Measurements from ENCODE around the gene SPN.

Gene SPN

DNA sequence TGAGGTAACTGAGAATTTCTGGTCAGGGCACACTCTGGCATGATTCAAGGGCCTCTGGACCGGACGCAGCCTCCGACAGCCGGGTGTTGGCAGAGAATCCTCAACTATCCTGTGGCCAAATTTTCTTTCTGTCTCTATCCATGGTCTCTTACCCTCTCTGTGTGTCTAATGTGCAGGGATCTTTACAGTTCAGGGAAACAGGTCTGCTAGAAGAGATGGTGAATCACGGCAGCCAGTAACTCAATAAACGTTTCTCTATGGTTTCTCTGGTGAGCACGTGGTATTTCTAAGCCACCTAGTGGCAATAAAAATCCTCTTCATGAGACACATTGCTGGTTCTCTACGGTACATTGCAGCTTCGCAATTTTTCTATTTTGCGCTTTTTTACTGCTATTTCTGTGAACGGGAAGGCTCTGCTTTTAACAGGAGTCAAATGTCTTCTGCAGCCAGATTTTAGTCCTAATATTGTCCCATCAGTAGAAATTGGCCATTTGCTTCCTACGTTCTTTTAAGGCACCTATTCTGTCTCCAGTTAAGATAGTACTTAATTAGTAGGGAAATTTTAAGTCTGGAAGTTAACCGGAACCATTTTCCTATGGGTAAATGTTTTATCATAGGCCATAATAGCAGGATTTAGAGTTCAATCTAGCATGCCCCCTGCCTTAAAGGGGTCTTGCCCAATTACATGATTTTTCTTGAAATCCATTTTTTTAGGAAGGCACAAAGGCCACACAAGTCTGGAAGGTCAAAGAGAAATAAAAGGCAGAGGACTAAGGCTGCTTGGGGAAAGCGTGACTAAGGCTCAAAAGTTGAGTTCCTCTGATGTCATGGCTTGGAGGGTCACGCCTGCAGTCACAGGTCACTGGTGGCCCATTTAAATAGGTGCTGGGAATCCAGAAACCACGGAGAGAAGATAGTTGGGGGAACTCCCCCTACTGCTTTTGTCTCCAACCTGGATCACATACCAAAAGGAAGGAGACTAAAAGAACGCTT, 47.5 kb downstream of the SPN start:
- DNase-seq (ENCODE audit: insufficient read length, low spot score) (no peak), FAIRE-seq (no peak)
- TF ChIP-seq, protein P1, sequence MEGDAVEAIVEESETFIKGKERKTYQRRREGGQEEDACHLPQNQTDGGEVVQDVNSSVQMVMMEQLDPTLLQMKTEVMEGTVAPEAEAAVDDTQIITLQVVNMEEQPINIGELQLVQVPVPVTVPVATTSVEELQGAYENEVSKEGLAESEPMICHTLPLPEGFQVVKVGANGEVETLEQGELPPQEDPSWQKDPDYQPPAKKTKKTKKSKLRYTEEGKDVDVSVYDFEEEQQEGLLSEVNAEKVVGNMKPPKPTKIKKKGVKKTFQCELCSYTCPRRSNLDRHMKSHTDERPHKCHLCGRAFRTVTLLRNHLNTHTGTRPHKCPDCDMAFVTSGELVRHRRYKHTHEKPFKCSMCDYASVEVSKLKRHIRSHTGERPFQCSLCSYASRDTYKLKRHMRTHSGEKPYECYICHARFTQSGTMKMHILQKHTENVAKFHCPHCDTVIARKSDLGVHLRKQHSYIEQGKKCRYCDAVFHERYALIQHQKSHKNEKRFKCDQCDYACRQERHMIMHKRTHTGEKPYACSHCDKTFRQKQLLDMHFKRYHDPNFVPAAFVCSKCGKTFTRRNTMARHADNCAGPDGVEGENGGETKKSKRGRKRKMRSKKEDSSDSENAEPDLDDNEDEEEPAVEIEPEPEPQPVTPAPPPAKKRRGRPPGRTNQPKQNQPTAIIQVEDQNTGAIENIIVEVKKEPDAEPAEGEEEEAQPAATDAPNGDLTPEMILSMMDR (IDR thresholded peaks at IDR 0.05; ENCODE audit: insufficient read depth, missing control alignments) = peak; percentile 38

DNA sequence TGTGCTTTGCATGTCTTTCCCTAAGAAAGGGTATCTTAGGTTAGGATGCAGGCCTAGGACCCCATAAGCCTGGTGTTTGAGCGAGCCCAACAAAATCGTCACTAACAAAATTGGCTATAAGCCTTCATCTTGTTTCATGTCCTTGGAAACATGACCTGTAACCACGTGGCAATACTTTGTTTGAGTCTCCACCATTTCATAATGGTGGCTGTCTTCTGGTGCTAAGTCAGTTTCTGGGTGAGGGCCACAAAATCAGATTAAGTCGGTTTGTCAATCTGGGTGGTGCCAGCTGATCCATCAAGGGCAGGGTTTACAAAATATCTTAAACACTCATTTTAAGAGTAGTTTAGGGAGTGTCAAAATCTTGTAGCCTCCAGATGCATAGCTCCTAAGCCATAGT, 49.8 kb downstream of the SPN start:
- FAIRE-seq (no peak), DNase-seq (ENCODE audit: insufficient read length, low spot score) (no peak)

DNA sequence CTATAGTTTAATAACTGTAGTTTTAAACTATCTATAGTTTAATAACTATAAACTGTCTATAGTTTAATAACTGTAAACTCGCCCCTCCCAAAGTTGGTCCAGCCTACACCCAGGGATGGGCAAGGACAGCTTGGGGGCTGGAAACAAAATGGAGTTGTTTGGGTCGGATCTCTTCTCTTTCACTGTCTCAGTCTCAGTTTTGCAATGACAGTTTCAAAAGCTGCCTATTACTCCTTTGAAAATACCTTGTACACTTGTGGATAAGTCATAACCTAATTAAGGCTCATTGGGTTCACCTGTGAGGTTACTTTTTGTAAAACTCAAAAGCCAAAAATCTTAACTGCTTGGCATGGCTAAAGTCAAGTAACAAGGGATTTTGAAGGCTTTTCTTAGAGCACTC, 51.3 kb downstream of the SPN start:
- DNase-seq (ENCODE audit: insufficient read length, low spot score) = no peak
- FAIRE-seq = no peak
- TF ChIP-seq, protein P1 (IDR thresholded peaks at IDR 0.05; ENCODE audit: insufficient read depth, missing control alignments) = no peak

More for the DNA sequence above, 49.8 kb downstream of the SPN start:
- TF ChIP-seq, protein P1 (IDR thresholded peaks at IDR 0.05; ENCODE audit: insufficient read depth, missing control alignments) = no peak

DNA sequence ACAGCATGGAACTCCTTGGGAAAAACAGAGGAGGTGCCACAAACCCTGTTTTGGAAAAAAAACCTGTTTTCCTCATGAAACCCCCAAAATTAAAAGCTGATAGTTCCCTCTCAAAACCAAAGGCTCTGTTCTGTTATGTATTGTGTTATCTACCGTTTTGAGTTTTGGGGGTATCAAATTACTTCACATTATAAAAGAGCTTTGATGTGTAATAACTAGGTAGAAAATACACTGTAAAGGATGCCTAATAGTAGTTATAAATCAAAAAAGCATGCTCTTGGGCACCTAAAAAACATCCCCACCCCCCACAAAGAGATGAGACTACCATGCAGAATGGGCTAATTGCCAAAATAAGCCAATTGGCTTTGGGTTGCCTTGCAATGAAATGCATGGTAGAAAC, 51.9 kb downstream of the SPN start:
- TF ChIP-seq, protein P1 (IDR thresholded peaks at IDR 0.05; ENCODE audit: insufficient read depth, missing control alignments) = no peak
- DNase-seq (ENCODE audit: insufficient read length, low spot score) = no peak
- no peak for FAIRE-seq

DNA sequence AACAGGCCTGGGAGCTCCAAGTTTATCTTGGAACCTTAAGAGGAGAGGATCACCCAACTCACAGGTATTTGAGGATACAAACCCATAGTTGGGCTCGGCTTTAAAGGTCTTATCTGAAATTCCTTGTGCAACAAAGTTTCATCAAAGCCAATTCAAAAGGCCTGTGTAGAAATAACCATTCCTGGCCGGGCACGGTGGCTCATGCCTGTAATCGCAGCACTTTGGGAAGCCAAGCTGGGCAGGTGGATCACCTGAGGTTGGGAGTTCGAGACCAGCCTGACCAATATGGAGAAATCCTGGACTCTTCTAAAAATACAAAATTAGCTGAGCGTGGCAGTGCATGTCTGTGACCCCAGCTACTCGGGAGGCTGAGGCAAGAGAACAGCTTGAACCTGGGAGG, 54.1 kb downstream of the SPN start:
- FAIRE-seq = no peak
- no peak for DNase-seq (ENCODE audit: insufficient read length, low spot score)
- TF ChIP-seq, protein P1 (IDR thresholded peaks at IDR 0.05; ENCODE audit: insufficient read depth, missing control alignments) = no peak

- TF ChIP-seq, protein P1 (IDR thresholded peaks at IDR 0.05; ENCODE audit: insufficient read depth, missing control alignments) = no peak
- DNase-seq (ENCODE audit: insufficient read length, low spot score) (no peak), FAIRE-seq (no peak)
Measured at GRCh38 chr16:29719063-29719462, 56.0 kb downstream of the SPN start.
